GM12891 (cell line): ENCODE results near the gene RANBP9.

Experiments used
- DNase-seq: peaks from one replicate; pipeline ENCODE4 v3.0.0; 2011; ENCODE audit warnings: low spot score; ENCODE audit not compliant: insufficient read length
- FAIRE-seq: peaks from 2 replicates; lab custom pipeline; 2011; peaks lifted over from hg19 to GRCh38; lab: Jason Lieb, UNC
- PAX5 ChIP-seq: IDR thresholded peaks from 2 replicates; pipeline ENCODE4 v1.6.1; 2011; ENCODE audit warnings: low read length, moderate library complexity, mild to moderate bottlenecking; ENCODE audit not compliant: insufficient read depth, severe bottlenecking
- POLR2A ChIP-seq: IDR thresholded peaks from 2 replicates; pipeline ENCODE4 v1.6.1; 2011; ENCODE audit warnings: low read depth, low read length, control low read depth
- POLR2AphosphoS5 ChIP-seq: IDR thresholded peaks from 2 replicates; pipeline ENCODE4 v1.6.1; 2011; ENCODE audit warnings: low read depth, low read length, control low read depth
- POU2F2 ChIP-seq: IDR thresholded peaks from 2 replicates; pipeline ENCODE4 v1.6.1; 2011; ENCODE audit warnings: low read depth, mild to moderate bottlenecking, control low read depth, low read length, moderate library complexity
- SPI1 ChIP-seq: IDR thresholded peaks from 2 replicates; pipeline ENCODE4 v1.6.1; 2011; ENCODE audit warnings: low read depth, low read length, control low read depth
- TAF1 ChIP-seq: IDR thresholded peaks from 2 replicates; pipeline ENCODE4 v1.6.1; 2011; ENCODE audit warnings: low read depth, low read length, control low read depth

Gene RANBP9

DNA sequence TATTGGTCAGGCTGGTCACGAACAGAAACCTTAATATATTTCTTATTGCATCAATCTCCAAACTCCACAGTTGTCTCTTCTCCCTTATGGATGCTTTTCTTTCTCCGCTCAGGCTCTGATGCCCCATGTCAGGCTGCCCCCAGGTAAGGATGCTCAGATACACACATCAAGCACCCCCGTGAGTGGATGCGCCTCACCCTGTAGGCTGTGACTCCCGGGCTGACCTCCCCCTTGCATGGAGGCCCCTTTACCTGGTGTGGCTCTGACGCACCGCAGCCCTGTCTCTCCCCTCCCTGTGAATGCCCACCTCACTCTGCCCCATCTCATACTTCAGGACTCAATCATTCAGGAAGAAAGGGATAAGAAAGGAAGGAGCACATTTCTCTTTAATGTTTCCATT is 19.1 kb upstream of the RANBP9 start:
- FAIRE-seq (no peak), DNase-seq (no peak)
- no peak for TF ChIP-seq SPI1
- TF ChIP-seq POU2F2: no peak
- no peak for TF ChIP-seq PAX5
- no peak for TF ChIP-seq POLR2AphosphoS5
- no peak for TF ChIP-seq TAF1
- TF ChIP-seq POLR2A: no peak

DNA sequence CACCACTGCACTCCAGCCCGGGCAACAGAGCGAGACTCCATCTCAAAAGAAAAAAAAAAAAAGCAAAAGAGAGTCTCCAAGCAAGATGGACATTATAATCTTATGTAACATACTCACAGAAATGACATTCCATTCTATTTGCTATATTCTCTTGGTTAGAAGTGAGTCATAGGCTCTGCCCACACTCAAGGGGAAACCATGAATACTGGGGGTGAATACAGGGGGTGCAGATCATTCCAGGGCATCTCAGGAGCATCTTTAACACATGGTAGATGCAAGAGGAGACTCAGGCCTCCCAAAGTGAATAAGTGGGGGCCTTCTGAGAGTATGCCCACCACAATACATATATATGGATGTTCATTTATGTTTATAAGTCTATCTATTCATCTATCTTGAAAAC is 18.3 kb upstream of the RANBP9 start:
- DNase-seq (no peak), FAIRE-seq (no peak)
- TF ChIP-seq POLR2A: no peak
- TF ChIP-seq TAF1: no peak
- no peak for TF ChIP-seq PAX5
- TF ChIP-seq POLR2AphosphoS5: no peak
- no peak for TF ChIP-seq POU2F2
- TF ChIP-seq SPI1: no peak

- TF ChIP-seq POU2F2: no peak
- no peak for TF ChIP-seq PAX5
- no peak for TF ChIP-seq TAF1
- TF ChIP-seq SPI1: no peak
- TF ChIP-seq POLR2AphosphoS5: no peak
- TF ChIP-seq POLR2A: no peak
- no peak for DNase-seq
- FAIRE-seq: no peak
These were observed 13.9 kb upstream of the RANBP9 start for GRCh38 chr6:13725570-13725969.

GRCh38 chr6:13725052-13725451 is 13.4 kb upstream of the RANBP9 start:
- TF ChIP-seq POLR2AphosphoS5 (no peak), SPI1 (no peak), TAF1 (no peak), POU2F2 (no peak), PAX5 (no peak), POLR2A (no peak)
- DNase-seq (no peak), FAIRE-seq (no peak)

DNA sequence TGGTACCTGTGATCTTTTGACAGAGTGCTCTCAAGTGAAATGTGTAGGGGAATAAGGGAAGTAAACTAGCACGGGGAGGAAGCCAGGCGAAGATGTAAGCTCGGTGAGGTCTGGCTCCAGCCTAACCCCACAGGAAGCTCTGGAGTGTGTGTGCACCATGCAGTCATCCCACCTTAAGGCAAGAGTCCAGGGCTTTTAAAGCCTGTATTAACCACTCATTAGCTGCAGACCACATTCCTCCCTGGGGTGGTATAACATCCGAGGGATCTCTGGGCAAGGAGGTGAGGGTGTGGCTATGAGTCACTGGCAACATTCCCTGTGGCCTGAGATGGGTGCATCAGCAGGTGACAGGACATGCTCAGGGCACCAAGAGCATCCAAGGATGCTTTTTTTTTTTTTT is 12.5 kb upstream of the RANBP9 start:
- TF ChIP-seq POLR2AphosphoS5 (no peak), SPI1 (no peak), POU2F2 (no peak), POLR2A (no peak), PAX5 (no peak), TAF1 (no peak)
- FAIRE-seq (no peak), DNase-seq (no peak)

GRCh38 chr6:13722880-13723279 is 11.2 kb upstream of the RANBP9 start:
- DNase-seq (no peak), FAIRE-seq (no peak)
- TF ChIP-seq POLR2AphosphoS5 (no peak), TAF1 (no peak), SPI1 (no peak), POLR2A (no peak), POU2F2 (no peak), PAX5 (no peak)

DNA sequence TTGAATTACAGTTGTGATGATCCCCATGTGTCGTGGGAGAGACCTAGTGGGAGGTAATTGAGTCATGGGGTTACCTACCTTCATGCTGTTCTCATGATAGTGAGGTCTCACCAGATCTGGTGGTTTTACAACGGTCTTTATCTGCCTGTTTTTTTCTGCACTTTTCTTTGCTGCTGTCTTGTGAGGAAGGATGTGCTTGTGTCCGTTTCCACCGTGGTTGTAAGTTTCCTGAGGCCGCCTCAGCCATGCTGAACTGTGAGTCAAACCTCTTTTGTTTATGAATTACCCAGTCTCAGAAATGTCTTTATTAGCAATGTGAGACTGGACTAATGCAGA is 6.5 kb upstream of the RANBP9 start:
- TF ChIP-seq SPI1: no peak
- no peak for TF ChIP-seq POLR2A
- no peak for TF ChIP-seq POU2F2
- TF ChIP-seq PAX5: no peak
- TF ChIP-seq POLR2AphosphoS5: no peak
- TF ChIP-seq TAF1: no peak
- FAIRE-seq: no peak
- DNase-seq: no peak

DNA sequence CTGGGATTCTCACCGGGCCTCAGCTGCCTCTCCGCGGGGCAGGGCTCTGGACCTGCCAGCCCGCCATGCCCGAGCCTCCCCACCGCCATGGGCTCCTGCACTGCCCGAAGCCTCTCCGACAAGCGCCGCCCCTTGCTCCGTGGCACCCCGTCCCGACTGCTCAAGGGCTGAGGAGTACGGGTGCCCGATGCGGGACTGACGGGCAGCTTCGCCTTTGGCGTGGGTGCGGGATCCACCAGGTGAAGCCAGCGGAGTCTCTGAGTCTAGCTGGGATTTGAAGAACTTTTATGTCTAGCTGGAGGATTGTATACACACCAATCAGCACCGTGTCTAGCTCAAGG is 5.3 kb upstream of the RANBP9 start:
- TF ChIP-seq TAF1 (no peak), POLR2A (no peak), SPI1 (no peak), PAX5 (no peak), POLR2AphosphoS5 (no peak)
- DNase-seq (no peak), FAIRE-seq (no peak)

DNA sequence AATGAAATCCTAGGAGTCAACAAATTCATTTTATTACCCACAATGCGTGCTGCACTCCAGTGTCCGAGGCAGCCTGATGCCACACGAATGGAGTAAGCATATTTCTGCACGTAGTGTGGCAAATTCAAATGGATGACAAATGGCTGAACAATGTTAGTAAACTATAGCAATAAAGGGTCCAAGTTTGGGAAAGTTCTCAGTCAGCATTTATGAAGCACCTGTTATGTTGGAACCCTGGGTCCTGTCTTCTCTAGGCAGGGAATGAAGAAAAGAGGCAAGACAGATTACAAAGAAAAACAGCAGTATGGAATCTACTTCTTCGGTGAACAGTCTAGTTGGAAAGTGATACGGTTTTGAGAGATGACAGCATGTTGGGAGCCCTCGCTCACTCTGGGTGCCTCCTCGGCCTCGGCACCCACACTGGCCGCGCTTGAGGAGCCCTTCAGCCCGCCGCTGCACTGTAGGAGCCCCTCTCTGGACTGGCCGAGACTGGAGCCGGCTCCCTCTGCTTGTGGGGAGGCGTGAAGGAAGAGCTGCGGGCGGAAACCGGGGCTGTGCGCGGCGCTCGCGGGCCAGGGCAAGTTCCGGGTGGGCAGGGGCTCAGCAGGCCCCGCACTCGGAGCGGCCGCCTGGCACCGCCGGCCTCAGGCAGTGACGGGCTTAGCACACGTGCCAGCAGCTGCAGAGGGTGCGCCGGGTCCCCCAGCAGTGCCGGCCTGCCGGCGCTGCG is 4.8 kb upstream of the RANBP9 start:
- FAIRE-seq: no peak

GRCh38 chr6:13715444-13715883 is 3.8 kb upstream of the RANBP9 start:
- FAIRE-seq (peak; percentile 62), DNase-seq (no peak)
- TF ChIP-seq POU2F2 (no peak), POLR2AphosphoS5 (no peak), SPI1 (peak; percentile 23; the same call in 1 of the 2 replicates), POLR2A (no peak)

More for the DNA sequence above, 4.8 kb upstream of the RANBP9 start:
- TF ChIP-seq POLR2A (no peak), PAX5 (no peak), TAF1 (no peak), SPI1 (no peak), POLR2AphosphoS5 (no peak)
- DNase-seq: no peak
